GM12875 (cell line): ENCODE data around the gene PTPRC.

Experiments used
- H3K4me3 ChIP-seq: one replicate; pipeline ENCODE4 v1.5.1; 2011; ENCODE audit warnings: low read depth, low read length, control low read depth
- CTCF ChIP-seq: IDR thresholded peaks from 2 replicates; pipeline ENCODE4 v1.5.1; 2011; ENCODE audit warnings: low read depth, mild to moderate bottlenecking, control low read depth, inconsistent platforms, low read length, moderate library complexity, borderline replicate concordance; ENCODE audit not compliant: insufficient read depth

Gene PTPRC

GRCh38 chr1:198638894-198639635 is at the start of gene PTPRC:
PTPRC (plus strand) TSS chr1:198639040; CDS start chr1:198639269, 229 bp downstream.
- H3K4me3 ChIP-seq, result peak within 1 kb of the TSS; percentile 39
- no peak for TF ChIP-seq CTCF

- TF ChIP-seq CTCF, result no peak
- no peak overlapping the region for H3K4me3 ChIP-seq
These were observed 48.4 kb upstream of the PTPRC start for GRCh38 chr1:198590454-198590853.

GRCh38 chr1:198595765-198596164 is 43.1 kb upstream of the PTPRC start:
- H3K4me3 ChIP-seq, result no peak overlapping the region
- TF ChIP-seq CTCF, result no peak

- no peak for TF ChIP-seq CTCF
- H3K4me3 ChIP-seq, result peak overlapping the region; percentile 45
These were observed 41.0 kb upstream of the PTPRC start for GRCh38 chr1:198597690-198598430.

GRCh38 chr1:198598796-198599321 is 40.0 kb upstream of the PTPRC start:
- peak overlapping the region; percentile 31 for H3K4me3 ChIP-seq

DNA sequence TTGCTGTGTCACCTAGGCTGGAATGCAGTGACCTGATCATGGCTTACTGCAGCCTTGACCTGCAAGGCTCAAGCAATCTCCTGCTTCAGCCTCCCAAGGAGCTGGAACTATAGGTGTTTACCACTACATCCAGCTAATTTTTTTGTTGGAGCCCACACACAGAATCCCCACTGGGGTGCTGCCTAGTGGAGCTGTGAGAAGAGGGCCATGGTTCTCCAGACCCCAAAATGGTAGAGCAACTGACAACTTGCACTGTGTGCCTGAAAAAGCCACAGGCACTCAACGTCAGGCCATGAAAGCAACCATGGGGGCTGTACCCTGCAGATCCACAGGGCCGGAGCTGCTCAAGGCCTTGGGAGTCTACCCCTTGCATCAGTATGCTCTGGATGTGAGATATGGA is 39.1 kb upstream of the PTPRC start:
- no peak overlapping the region for H3K4me3 ChIP-seq
- no peak for TF ChIP-seq CTCF

More at GRCh38 chr1:198598796-198599321, 40.0 kb upstream of the PTPRC start:
- TF ChIP-seq CTCF, result no peak
